ENCODE measurements around the gene SLC16A3.
"Not testable (repeated sequence)": the region's sequence is repeated elsewhere in the genome, so short reads cannot be mapped to it uniquely, and the experiment has no call there.

SLC16A3 gene

GRCh38 chr17:82228842-82229697 lies at the start of gene SLC16A3:
Gene SLC16A3, plus strand, starts transcription at chr17:82229042. Its CDS starts 6,967 bp downstream, at chr17:82236009.
- in situ Hi-C loops (cut with MboI; ENCODE audit: low sequenced_read_pairs): no loop called here

GRCh38 chr17:82179412-82179811 lies 49.4 kb upstream of the SLC16A3 start:
- in situ Hi-C loops (cut with MboI; ENCODE audit: low sequenced_read_pairs): no loop called here

DNA sequence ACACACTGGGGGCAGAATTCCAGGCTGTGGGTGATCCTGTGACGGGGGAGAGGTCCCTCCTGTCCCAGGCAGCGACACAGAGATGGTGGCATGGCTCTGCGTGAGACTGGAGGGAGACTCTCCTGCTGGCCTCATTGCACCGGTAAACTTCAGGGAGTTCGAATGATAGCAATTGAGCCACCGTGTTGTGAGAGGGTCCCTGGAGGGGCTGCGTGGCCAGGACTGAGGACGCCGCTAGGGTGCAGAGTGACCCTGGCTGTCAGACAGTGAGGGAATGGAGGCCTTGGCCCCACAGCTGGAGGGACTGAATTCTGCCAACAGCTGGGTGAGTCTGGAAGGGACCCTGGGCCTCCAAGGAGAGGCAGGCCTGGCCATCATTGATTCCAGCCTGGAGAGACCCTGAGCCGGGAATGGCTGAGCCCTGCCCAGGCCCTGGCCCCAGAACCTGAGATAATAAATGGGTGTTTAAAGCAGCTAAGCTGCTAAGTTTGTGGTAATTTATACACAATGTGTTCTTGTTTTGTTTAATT lies 48.8 kb upstream of the SLC16A3 start:
- in situ Hi-C loops (cut with MboI; ENCODE audit: low sequenced_read_pairs): no loop called here

DNA sequence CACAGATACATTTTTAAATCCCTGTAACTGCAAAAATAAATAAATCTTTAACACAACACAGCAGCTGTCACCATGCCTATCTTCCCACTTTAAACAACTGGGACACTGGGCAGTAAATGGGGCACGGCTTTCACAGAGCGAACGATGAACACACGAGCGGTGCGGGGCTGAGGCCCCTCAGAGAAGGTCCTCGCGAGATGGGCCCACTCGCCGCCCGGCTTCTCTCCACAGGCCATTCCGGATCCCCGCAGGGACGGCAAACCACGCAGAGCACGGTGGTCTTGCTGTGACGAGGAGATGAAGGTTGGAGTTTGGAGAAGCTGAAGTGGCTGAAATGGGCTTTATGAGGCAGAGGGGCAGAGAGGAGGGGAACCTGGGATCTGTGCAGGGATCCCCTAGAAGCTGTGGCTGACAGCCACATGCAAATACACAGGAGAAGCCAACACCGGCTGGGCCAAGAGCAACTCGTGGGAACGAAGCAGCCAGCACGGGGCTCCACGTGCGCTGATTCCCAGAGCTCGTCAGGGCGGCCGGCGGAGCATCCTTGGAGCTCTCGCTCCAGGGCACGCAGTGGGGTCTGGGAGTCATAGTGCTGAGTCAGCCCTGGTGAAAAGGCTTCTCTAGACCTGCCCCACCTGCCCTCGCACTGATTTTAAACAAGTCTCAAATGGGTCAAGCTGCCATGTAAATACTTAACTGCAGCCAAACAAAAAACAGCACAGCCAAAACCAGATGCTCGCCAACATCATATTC lies 47.9 kb upstream of the SLC16A3 start:
- in situ Hi-C loops (cut with MboI; ENCODE audit: low sequenced_read_pairs): no loop called here

- in situ Hi-C loops (cut with MboI; ENCODE audit: low sequenced_read_pairs): no loop called here
These were observed 44.1 kb upstream of the SLC16A3 start for GRCh38 chr17:82184761-82185160.

DNA sequence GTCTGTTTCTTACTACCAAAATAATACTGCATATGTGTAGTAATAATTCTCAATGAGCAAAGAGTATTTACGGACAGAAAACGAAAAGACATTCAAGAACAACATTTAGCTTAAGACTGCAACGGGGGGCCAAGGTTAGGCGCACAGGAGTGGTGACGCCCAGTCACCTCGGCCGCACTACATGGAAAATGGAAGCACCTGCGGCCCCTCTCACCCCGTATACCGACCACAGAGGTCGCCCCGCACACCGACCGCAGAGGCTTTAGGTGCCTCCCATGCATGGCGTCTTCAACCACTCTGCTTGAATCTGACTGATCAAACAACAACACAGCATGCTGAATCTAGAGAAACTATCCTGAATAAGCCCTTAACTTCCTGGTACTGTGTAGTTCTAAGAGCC lies 42.6 kb upstream of the SLC16A3 start:
- in situ Hi-C loops (cut with MboI; ENCODE audit: low sequenced_read_pairs): no loop called here

DNA sequence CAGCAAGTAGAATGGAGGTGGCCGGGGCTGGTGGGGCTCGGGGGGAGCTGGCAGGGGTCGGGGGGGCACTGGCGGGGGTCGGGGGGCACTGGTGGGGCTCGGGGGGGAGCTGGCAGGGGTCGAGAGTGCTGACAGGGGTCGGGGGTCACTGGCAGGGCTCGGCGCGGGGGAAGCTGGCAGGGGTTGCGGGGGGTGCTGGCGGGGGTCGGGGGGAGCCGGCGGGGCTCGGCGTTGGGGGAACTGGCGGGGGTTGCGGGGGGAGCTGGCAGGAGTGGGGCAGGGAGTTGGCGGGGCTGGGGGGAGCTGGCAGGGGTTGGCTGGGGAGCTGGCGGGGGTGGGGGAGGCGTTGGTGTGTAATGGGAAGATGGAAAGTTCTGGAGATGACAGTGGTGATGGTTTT lies 41.3 kb upstream of the SLC16A3 start:
- in situ Hi-C loops (cut with MboI; ENCODE audit: low sequenced_read_pairs): no loop called here

- in situ Hi-C loops (cut with MboI; ENCODE audit: low sequenced_read_pairs): no loop called here
These were observed 40.6 kb upstream of the SLC16A3 start for GRCh38 chr17:82188001-82188961.

GRCh38 chr17:82193050-82193449 lies 35.8 kb upstream of the SLC16A3 start:
- in situ Hi-C loops (cut with MboI; ENCODE audit: low sequenced_read_pairs): not testable (repeated sequence)

GRCh38 chr17:82193520-82194220 lies 35.2 kb upstream of the SLC16A3 start:
- in situ Hi-C loops (cut with MboI; ENCODE audit: low sequenced_read_pairs): no loop called here

- in situ Hi-C loops (cut with MboI; ENCODE audit: low sequenced_read_pairs): no loop called here
These were observed 34.1 kb upstream of the SLC16A3 start for GRCh38 chr17:82194765-82195164.

DNA sequence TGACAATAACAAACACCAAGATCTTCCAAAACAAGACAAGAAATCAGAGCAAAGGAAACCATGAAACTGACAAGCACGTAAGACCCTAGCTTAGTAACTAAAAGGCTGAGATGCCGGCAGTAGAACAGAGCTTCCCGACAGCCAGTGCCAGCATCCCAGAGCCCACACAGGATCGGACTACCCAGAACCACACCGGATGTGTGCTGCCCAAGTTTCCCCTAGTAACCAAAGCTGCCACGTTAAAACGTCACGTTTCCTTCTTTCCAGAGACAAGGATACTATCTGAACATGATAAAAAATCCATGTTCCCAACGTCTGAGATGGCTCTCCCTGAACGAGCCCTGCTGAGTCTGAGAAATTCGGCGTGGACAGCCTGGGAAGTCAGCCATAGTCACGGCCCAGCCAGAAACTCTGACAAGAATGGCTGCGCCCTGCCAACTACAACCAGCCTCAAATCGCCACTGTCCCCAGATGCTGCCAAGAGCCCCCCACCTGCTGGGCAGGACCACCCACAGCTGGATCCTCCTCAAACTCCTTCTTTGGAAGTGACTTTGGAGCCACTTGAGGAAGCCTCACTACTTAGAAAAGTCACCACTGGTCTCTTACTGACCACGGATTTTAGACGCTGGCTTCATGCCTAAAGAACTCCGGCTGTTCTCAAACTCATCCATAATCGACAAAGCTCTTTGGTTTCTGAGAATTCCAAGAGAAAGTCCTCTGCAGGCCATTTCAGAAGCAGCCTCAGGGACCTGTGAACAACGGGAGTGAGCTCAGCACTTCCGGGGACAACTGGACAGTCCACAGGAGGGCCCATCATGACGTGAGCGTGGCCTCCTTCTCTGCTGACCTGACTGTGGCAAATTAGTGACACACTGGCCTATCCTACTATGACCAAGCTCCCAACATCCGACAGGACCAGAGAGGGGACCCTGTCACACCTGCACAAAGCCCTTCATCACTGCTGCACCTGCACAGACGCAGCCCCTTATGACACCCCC lies 32.9 kb upstream of the SLC16A3 start:
- in situ Hi-C loops (cut with MboI; ENCODE audit: low sequenced_read_pairs): no loop called here

DNA sequence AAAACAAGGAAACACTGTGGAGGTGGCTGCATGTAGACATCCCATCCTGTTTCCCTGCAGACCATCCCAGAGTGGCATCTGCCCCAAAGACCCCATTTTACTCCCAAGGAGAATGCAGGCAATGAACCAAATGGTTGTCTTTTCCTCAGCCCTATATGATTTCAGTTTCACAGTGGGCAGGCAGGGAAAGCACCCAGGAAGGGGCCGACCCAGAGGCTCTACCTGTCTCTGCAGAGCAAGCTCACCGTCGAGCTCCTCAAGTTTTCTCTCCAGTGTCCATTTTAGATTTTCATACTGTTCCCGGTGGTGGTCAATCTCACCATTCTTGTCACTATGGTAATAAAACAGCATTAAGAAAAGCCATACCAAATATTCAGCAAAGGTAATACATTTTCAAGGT lies 30.8 kb upstream of the SLC16A3 start:
- in situ Hi-C loops (cut with MboI; ENCODE audit: low sequenced_read_pairs): no loop called here

DNA sequence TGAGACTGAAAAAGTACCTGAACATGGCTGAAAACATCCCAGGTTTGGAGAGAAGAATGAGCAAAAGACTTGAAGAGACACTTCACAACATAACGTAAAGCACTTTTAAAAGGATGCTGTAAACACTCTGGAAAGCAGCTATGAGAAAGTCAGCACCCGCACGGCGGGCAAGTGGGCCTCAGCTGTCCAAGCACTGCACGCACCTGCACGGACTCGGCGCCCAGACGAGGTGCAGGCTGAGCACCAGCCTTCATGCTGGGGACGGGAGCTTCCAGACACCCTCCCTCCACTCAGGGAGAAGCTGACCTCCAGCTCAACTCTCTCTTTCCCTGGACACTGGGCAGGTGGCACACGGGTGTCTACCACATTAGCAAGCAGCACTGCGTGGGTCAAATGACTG lies 29.3 kb upstream of the SLC16A3 start:
- in situ Hi-C loops (cut with MboI; ENCODE audit: low sequenced_read_pairs): no loop called here

- in situ Hi-C loops (cut with MboI; ENCODE audit: low sequenced_read_pairs): no loop called here
These were observed 28.7 kb upstream of the SLC16A3 start for GRCh38 chr17:82200135-82200534.

DNA sequence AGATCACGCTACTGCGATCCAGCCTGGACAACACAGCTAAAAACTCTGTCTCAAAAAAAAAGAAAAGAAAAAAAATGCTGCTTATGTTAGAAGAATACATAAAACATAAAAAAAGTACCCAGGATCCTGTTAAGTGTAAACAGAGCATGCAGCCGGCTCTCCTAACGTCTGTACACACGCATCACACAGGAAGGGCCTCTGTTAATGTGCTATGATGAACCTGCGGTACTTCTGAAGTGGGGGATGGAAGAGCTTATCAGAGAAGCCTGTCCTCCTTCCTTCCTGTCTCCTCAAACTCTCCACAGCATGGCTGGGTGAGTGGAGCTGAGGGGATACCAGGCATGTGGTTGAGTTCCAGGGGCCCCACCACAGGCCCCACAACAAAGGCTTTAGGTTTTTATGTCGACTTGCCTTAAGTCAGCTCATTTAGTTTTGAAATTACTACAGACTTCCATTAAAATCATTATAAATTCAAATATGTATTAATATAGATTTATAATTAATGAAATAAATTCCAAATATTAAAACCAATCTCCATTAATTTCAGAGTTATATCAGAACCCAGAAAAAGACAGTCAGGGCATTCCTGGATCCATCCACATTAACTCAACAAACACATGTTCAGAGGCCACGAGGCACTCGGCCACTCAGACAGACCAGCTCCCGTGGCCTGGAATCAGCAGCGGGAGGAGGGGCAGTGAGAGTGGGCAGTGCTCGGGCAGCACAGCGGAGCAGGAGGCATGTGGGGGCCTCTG lies 27.9 kb upstream of the SLC16A3 start:
- in situ Hi-C loops (cut with MboI; ENCODE audit: low sequenced_read_pairs): no loop called here

DNA sequence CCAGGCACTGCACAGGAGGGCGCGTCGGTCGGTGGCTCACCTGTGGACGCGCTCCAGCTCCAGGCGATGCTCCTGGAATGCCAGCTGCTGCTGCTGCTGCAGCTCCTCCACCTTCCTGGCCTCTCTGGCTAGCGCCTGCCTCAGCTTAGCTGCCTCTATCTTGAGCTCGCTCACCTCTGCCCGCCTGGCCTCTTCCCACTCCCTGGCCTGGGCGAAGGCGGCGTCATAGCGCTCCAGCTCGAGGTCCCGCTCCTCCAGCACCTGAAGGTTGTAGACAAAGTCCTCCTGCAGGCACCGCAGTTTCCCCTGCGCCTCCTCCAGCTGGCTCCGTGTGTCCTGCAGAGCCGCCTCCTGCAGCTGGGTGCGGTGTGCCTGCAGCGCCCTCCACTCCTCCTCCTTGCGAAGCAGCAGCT lies 27.3 kb upstream of the SLC16A3 start:
- in situ Hi-C loops (cut with MboI; ENCODE audit: low sequenced_read_pairs): no loop called here

DNA sequence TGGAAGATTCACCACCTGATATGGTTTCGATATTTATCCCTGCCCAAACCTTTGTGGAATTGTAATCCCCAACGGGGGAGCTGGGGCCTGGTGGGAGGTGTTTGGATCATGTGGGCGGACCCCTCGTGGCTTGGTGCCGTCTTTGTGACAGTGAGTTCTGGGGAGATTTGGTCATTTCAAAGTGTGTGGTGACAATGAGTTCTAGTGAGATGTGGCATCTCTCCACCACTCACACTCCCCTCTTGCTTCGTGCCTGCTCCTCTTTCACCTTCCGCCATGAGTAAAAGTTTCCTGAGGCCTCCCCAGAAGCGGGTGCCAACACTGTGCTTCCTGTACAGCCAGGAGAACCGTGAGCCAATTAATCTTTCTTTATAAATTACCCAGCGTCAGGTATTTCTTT lies 25.9 kb upstream of the SLC16A3 start:
- in situ Hi-C loops (cut with MboI; ENCODE audit: low sequenced_read_pairs): no loop called here

All from hTERT RPE-1 (cell line).